Measurements from ENCODE around the gene VPS13D.

The VPS13D gene

GRCh38 chr1:12544992-12545391, 315.2 kb downstream of the VPS13D start:
- H3K4me1 Mint-ChIP-seq: no peaks in the 10 kb centered on the region
- DNase-seq (ENCODE audit: low spot score in 2 of 2): no peak
- H3K36me3 Mint-ChIP-seq (ENCODE audit: insufficient read depth): no peaks in the 10 kb centered on the region
- H3K4me3 Mint-ChIP-seq: no peak overlapping the region
- no peaks in the 10 kb centered on the region for H3K27me3 Mint-ChIP-seq
- H3K9me3 Mint-ChIP-seq: no peaks in the 10 kb centered on the region
- H3K27ac Mint-ChIP-seq (ENCODE audit: low read depth): no peak overlapping the region
- ATAC-seq (replicated peaks; ENCODE audit: extremely low read depth, poor library complexity, severe bottlenecking): no peak

GRCh38 chr1:12546771-12547585, 317.1 kb downstream of the VPS13D start:
- Mint-ChIP-seq H3K27me3 (no peaks in the 10 kb centered on the region), H3K27ac (ENCODE audit: low read depth) (no peak overlapping the region), H3K4me1 (no peaks in the 10 kb centered on the region), H3K9me3 (no peaks in the 10 kb centered on the region), H3K36me3 (ENCODE audit: insufficient read depth) (no peaks in the 10 kb centered on the region), H3K4me3 (no peak overlapping the region)
- no peak for DNase-seq (ENCODE audit: low spot score in 2 of 2)
- no peak for ATAC-seq (replicated peaks; ENCODE audit: extremely low read depth, poor library complexity, severe bottlenecking)

DNA sequence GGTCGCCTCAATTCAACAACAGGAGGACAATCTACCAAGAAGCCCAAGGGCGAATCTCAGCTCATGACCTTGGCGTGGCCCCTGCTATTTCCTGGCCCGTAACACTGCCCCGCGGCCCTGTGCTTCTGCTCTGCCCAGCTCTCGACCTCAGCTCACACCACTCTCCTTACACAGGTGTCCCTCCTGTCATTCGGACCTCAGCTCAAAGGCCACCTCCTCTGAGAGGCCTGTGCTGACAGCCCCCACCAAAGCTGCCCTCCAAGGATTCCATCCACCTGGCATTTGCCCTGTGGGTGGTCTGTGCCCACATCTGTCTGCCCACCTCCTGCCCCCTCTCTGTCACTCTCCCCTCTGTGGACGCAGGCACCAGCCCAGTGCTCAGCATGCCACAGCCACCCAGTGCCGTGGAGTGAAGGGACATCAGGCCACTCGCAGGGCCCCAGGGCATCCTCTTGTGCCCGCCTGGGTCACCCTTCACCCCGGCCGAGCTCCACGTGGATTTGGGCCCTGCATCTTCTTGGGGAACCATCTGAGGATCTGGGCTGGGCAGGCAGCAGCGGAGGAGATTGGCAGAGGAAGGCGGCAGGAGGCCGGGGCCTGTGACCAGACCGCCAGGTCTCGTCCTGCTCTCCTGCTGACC, 317.9 kb downstream of the VPS13D start:
- H3K4me1 Mint-ChIP-seq: no peaks in the 10 kb centered on the region
- no peak overlapping the region for H3K4me3 Mint-ChIP-seq
- no peak overlapping the region for H3K27ac Mint-ChIP-seq (ENCODE audit: low read depth)
- DNase-seq (ENCODE audit: low spot score in 2 of 2): no peak
- no peaks in the 10 kb centered on the region for H3K27me3 Mint-ChIP-seq
- no peak for ATAC-seq (replicated peaks; ENCODE audit: extremely low read depth, poor library complexity, severe bottlenecking)
- H3K36me3 Mint-ChIP-seq (ENCODE audit: insufficient read depth): no peaks in the 10 kb centered on the region
- H3K9me3 Mint-ChIP-seq: no peaks in the 10 kb centered on the region

- no peak overlapping the region for H3K4me3 Mint-ChIP-seq
- DNase-seq (ENCODE audit: low spot score in 2 of 2): no peak
- H3K9me3 Mint-ChIP-seq: no peaks in the 10 kb centered on the region
- H3K36me3 Mint-ChIP-seq (ENCODE audit: insufficient read depth): no peaks in the 10 kb centered on the region
- H3K27ac Mint-ChIP-seq (ENCODE audit: low read depth): no peak overlapping the region
- no peak for ATAC-seq (replicated peaks; ENCODE audit: extremely low read depth, poor library complexity, severe bottlenecking)
- H3K4me1 Mint-ChIP-seq: no peaks in the 10 kb centered on the region
- H3K27me3 Mint-ChIP-seq: no peaks in the 10 kb centered on the region
Observed at GRCh38 chr1:12548279-12548972, 318.6 kb downstream of the VPS13D start.

- ATAC-seq (replicated peaks; ENCODE audit: extremely low read depth, poor library complexity, severe bottlenecking): no peak
- Mint-ChIP-seq H3K4me3 (no peak overlapping the region), H3K4me1 (no peaks in the 10 kb centered on the region), H3K27me3 (no peaks in the 10 kb centered on the region), H3K27ac (ENCODE audit: low read depth) (no peak overlapping the region), H3K36me3 (ENCODE audit: insufficient read depth) (no peaks in the 10 kb centered on the region), H3K9me3 (no peaks in the 10 kb centered on the region)
- no peak for DNase-seq (ENCODE audit: low spot score in 2 of 2)
Observed at GRCh38 chr1:12548973-12549459, 319.2 kb downstream of the VPS13D start.

DNA sequence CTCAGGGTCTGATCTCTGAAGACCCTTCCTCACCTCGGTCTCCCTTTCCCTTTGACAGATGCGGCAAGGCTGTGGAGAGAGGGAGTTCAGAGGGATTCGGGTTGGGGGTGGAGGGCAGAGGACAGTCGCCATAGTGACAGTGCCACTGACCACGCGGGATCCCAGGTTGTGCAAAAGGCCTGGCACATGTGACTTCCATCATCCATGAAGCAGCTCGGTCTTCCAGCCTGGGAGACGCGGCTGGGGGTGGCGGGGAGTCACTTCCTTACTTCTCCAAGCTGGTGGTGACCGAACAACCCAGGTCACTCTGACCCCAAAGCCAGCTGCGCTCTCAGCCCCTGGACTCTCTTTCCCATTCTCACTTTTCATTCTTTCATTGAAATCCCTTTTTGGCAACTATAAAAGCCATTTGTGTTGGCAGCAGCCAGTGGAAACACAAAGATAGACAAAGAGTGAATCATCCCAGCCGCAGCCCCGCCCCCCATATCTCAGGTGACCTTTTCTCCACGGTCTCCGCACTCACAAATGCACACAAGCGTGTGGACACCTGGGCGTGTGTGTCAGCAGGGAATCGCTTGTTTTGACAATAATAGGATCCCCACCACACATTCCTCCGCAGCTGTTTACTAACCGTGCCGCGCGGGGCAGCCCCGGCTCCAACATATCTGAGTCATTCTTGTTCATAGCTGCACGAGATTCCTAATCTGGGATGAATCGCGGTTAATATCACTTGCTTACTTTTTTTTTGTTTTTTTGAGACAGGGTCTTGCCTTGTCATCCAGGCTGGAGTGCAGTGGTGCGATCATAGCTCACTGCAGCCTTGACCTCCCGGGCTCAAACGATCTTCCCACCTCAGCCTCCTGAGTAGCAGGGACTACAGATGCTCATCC, 319.9 kb downstream of the VPS13D start:
- no peaks in the 10 kb centered on the region for H3K4me1 Mint-ChIP-seq
- no peak for DNase-seq (ENCODE audit: low spot score in 2 of 2)
- no peak for ATAC-seq (replicated peaks; ENCODE audit: extremely low read depth, poor library complexity, severe bottlenecking)
- no peaks in the 10 kb centered on the region for H3K36me3 Mint-ChIP-seq (ENCODE audit: insufficient read depth)
- no peaks in the 10 kb centered on the region for H3K9me3 Mint-ChIP-seq
- H3K27me3 Mint-ChIP-seq: no peaks in the 10 kb centered on the region
- no peak overlapping the region for H3K27ac Mint-ChIP-seq (ENCODE audit: low read depth)
- no peak overlapping the region for H3K4me3 Mint-ChIP-seq

DNA sequence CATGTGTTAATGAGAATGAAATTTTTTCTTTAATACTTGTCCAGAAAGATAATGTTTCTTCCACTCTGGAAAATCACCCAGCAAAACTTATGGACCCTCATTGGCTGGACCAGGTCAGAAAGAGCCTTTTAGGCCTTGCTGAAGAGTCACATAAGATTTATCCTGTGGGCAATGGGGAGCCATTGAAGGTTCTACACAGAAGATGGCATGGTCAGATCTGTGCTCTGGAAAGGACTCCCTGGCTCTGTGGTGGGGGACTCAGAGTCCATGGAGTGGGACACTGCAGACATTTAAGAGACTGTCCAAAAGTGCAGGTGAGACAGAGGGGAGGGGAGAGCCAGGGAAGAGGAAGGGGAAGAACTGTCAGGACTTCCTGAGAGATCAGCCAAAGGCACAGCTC, 321.8 kb downstream of the VPS13D start:
- Mint-ChIP-seq H3K36me3 (ENCODE audit: insufficient read depth) (no peaks in the 10 kb centered on the region), H3K27ac (ENCODE audit: low read depth) (no peak overlapping the region), H3K27me3 (no peaks in the 10 kb centered on the region), H3K4me3 (no peak overlapping the region), H3K4me1 (no peaks in the 10 kb centered on the region), H3K9me3 (no peaks in the 10 kb centered on the region)
- DNase-seq (ENCODE audit: low spot score in 2 of 2) (no peak), ATAC-seq (replicated peaks; ENCODE audit: extremely low read depth, poor library complexity, severe bottlenecking) (no peak)

- no peak for ATAC-seq (replicated peaks; ENCODE audit: extremely low read depth, poor library complexity, severe bottlenecking)
- H3K36me3 Mint-ChIP-seq (ENCODE audit: insufficient read depth): no peaks in the 10 kb centered on the region
Observed at GRCh38 chr1:12552111-12552888, 322.5 kb downstream of the VPS13D start.

GRCh38 chr1:12552951-12553921, 323.4 kb downstream of the VPS13D start:
- H3K27ac Mint-ChIP-seq (ENCODE audit: low read depth): peak overlapping the region; percentile 41
- H3K4me1 Mint-ChIP-seq: peaks cover 5% of the 10 kb centered on the region
- H3K36me3 Mint-ChIP-seq (ENCODE audit: insufficient read depth): no peaks in the 10 kb centered on the region
- no peak for ATAC-seq (replicated peaks; ENCODE audit: extremely low read depth, poor library complexity, severe bottlenecking)
- no peak for DNase-seq (ENCODE audit: low spot score in 2 of 2)
- H3K9me3 Mint-ChIP-seq: no peaks in the 10 kb centered on the region
- H3K27me3 Mint-ChIP-seq: no peaks in the 10 kb centered on the region
- no peak overlapping the region for H3K4me3 Mint-ChIP-seq

More at GRCh38 chr1:12552111-12552888, 322.5 kb downstream of the VPS13D start:
- no peaks in the 10 kb centered on the region for H3K9me3 Mint-ChIP-seq
- no peaks in the 10 kb centered on the region for H3K27me3 Mint-ChIP-seq
- H3K4me1 Mint-ChIP-seq: peaks cover 2% of the 10 kb centered on the region
- H3K27ac Mint-ChIP-seq (ENCODE audit: low read depth): peak overlapping the region; percentile 41
- DNase-seq (ENCODE audit: low spot score in 2 of 2): no peak
- H3K4me3 Mint-ChIP-seq: no peak overlapping the region

DNA sequence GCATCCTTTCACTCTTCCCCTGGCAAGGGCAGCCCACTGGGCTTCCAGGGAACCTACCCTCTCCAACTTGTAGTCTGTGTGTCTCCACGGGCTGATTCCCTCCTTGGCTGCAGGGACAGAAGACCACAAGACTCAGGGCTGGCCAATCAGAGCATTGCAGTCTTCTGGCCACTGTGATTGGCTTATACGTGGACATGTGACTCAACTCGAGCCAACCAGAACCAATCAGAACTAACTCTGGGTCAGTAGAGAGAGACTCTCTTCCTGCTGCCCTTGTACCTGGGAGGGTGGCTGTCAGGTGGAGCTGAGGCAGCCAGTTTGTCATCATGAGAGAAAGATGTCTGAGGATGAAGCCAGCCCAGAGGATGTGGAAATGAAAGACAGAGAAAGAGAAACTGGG, 324.1 kb downstream of the VPS13D start:
- no peaks in the 10 kb centered on the region for H3K9me3 Mint-ChIP-seq
- no peak for DNase-seq (ENCODE audit: low spot score in 2 of 2)
- no peak overlapping the region for H3K27ac Mint-ChIP-seq (ENCODE audit: low read depth)
- H3K4me3 Mint-ChIP-seq: no peak overlapping the region
- no peak for ATAC-seq (replicated peaks; ENCODE audit: extremely low read depth, poor library complexity, severe bottlenecking)
- no peaks in the 10 kb centered on the region for H3K27me3 Mint-ChIP-seq
- no peaks in the 10 kb centered on the region for H3K36me3 Mint-ChIP-seq (ENCODE audit: insufficient read depth)
- peaks cover 5% of the 10 kb centered on the region for H3K4me1 Mint-ChIP-seq
